ENCODE results near the gene MYO15B. TPM values are rescaled to one million over a fixed set of nuclear protein-coding genes. Genes with fewer than 3 reads are reported as not detected.

The MYO15B gene
- total and polyA plus RNA-seq, 2 of the 13 experiments (the other 11 are each of a cell fraction or from before 2014, with no cell fraction given): 2.8 to 8.1 TPM

GRCh38 chr17:75610103-75610984, 22.7 kb downstream of the MYO15B start (continued):
- TF ChIP-seq ESRRA (CRISPR knock-in tag; IDR thresholded peaks at IDR 0.05; ENCODE audit: low read depth) (no peak), ZSCAN25 (CRISPR knock-in tag; IDR thresholded peaks at IDR 0.05) (0 out of 2 replicates have a peak, but pooled peaks have one; percentile 33), RAD21 (CRISPR knock-in tag; IDR thresholded peaks at IDR 0.05) (no peak), E2F1 (CRISPR knock-in tag; IDR thresholded peaks at IDR 0.05) (no peak), ATF4 (CRISPR knock-in tag; IDR thresholded peaks at IDR 0.05) (no peak), ZNF18 (CRISPR knock-in tag; IDR thresholded peaks at IDR 0.05; ENCODE audit: insufficient replicate concordance) (no peak), JUNB (CRISPR knock-in tag; IDR thresholded peaks at IDR 0.05; ENCODE audit: borderline replicate concordance) (no peak), ZNF318 (CRISPR knock-in tag; IDR thresholded peaks at IDR 0.05) (no peak), ISL2 (CRISPR knock-in tag; IDR thresholded peaks at IDR 0.05) (no peak), ZNF83 (CRISPR knock-in tag; IDR thresholded peaks at IDR 0.05; ENCODE audit: borderline replicate concordance) (no peak), GMEB1 (CRISPR knock-in tag; IDR thresholded peaks at IDR 0.05; ENCODE audit: borderline replicate concordance) (no peak), ISX (CRISPR knock-in tag; conservative IDR thresholded peaks at IDR 0.05) (no peak), MED13 (CRISPR knock-in tag; IDR thresholded peaks at IDR 0.05) (no peak), ATF7-NPFF (CRISPR knock-in tag; IDR thresholded peaks at IDR 0.05; ENCODE audit: low read depth) (no peak)

All from HepG2 (cell line).